Pancreas (tissue), 10 donors: ENCODE measurements around the gene PRDM16. TPM values are rescaled to one million over a fixed set of nuclear protein-coding genes. Genes with fewer than 3 reads are reported as not detected.

Experiments used
- ATAC-seq, 4 donors: fragments of 200-7000 bp; cut with Tn5 transposase; one replicate each; pipeline versions ENCODE4 v1.8.0 to v1.9.1; 2020; ENCODE audit warnings: mild to moderate bottlenecking in 4 of 4, moderate library complexity in 4 of 4
- DNase-seq, 6 donors: peaks; one replicate each; pipeline ENCODE4 v3.0.0-alpha.2; 2020
- FAIRE-seq: peaks from 2 replicates; lab custom pipeline; 2012; peaks lifted over from hg19 to GRCh38; lab: Jason Lieb, UNC
- H3K27ac ChIP-seq, 4 donors: fragments of 200-600 bp; sonication (generic); 1 replicate in 3 of 4; 2 replicates in 1 of 4; pipeline versions ENCODE4 v1.5.0 to v1.8.0; 2020
- H3K27me3 ChIP-seq, 4 donors: fragments of 200-600 bp; one replicate each; pipeline ENCODE4 v1.8.0; 2021
- H3K36me3 ChIP-seq, 3 donors: fragments of 200-600 bp; sonication (generic) in 1 of 3; one replicate each; pipeline versions ENCODE4 v1.5.0 to v1.8.0; 2020 to 2021
- H3K4me1 ChIP-seq, 3 donors: fragments of 200-600 bp; one replicate each; pipeline ENCODE4 v1.8.0; 2021
- H3K4me3 ChIP-seq, 4 donors: fragments of 200-600 bp; sonication (generic) in 2 of 4; one replicate each; pipeline versions ENCODE4 v1.5.0 to v1.8.0; 2020 to 2021
- H3K9me3 ChIP-seq, 4 donors: fragments of 200-600 bp; one replicate each; pipeline ENCODE4 v1.8.0; 2021
- WGBS, 2 donors: extraction: QIAGEN DNeasy Blood & Tissue Kit; methylation state at CpG; one replicate each; pipeline ENCODE4 v1.1.7; 2013; 5-methylcytosine and 5-hydroxymethylcytosine counted together
- intact Hi-C, 3 donors: fragments of 100-400 bp; cut with DNase I; formaldehyde crosslinking; loops; one replicate each; pipeline versions ENCODE4 v1.11.1 to v1.14.2; 2022
- polyA plus RNA-seq, 2 donors: library from polyadenylated mRNA; stranded (reverse); fragments of 200-250 nt; gene quantifications; one replicate each; pipeline ENCODE4 v1.2.3, GENCODE V29; 2013
- total RNA-seq, 6 donors: library from RNA; stranded (reverse); fragmentation: NEBNext Ultra II Directional in 4 of 6; extraction: Animal tissue kit (Norgen Biotek cat#: 25700) in 4 of 6; gene quantifications; one replicate each; pipeline versions ENCODE4 v1.2.1 to v1.2.4, GENCODE V29; 2021 to 2023
- TF ChIP-seq, protein P1 (sequence below), 4 donors: fragments of 200-600 bp; sonication (generic) in 3 of 4; IDR thresholded peaks; one replicate each; pipeline versions ENCODE4 v1.5.0 to v1.8.0; 2021; ENCODE audit warnings: antibody characterized with exemption in 4 of 4
- donor health status: healthy with polysubstance abuse.
- donor health status: DM: no; HTN: no; CAD: no; lungs with moderate emphysema.
- donor health status: DM: no; HTN: no; CAD: no.
- donor health status: control.
- donor health status: control.
- donor health status: Bipolar disorder and iron deficiency.
- donor health status: DM: yes; HTN: yes; CAD: no.
- donor health status: DM: no; HTN: no; CAD: no.
- donor health status: DM: no; HTN: no; CAD: no.
- donor health status: DM: yes; HTN: yes; CAD: no.

The PRDM16 gene
- total and polyA plus RNA-seq, 8 donors = 6.6 to 19.2 (median 14.9) TPM

DNA sequence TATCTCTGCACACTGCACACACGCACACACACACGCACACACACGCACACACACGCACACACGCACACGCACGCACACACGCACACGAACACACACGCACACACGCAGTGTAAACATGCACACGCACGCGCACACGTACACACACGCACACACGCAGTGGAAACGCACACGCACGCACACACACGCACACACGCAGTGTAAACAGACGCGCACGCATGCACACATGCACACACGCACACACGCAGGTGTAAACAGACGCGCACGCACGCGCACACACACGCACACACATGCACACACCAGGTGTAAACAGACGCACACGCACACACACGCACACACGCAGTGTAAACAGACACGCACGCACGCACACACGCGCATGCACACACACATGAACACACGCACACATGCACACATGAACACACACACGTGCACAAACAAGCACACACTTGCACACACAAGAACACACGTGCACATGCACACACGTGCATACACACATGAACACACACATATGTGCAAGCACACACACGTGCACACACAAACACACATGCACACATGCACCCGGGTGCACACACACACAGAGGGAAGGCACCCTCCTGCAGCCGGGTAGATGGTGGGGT is 45.2 kb downstream of the PRDM16 start:
- Histone ChIP-seq H3K4me3 (no peak overlapping the region), H3K27me3 (no peaks in the 10 kb centered on the region), H3K27ac (no peak overlapping the region), H3K36me3 (no peaks in the 10 kb centered on the region), H3K9me3 (no peaks in the 10 kb centered on the region), H3K4me1 (peaks cover 0 to 10% (median 4%) of the 10 kb centered on the region in 3 donors)
- no peak for DNase-seq
- ATAC-seq = no peak
- intact Hi-C loops = no loop called here
- TF ChIP-seq, protein P1, sequence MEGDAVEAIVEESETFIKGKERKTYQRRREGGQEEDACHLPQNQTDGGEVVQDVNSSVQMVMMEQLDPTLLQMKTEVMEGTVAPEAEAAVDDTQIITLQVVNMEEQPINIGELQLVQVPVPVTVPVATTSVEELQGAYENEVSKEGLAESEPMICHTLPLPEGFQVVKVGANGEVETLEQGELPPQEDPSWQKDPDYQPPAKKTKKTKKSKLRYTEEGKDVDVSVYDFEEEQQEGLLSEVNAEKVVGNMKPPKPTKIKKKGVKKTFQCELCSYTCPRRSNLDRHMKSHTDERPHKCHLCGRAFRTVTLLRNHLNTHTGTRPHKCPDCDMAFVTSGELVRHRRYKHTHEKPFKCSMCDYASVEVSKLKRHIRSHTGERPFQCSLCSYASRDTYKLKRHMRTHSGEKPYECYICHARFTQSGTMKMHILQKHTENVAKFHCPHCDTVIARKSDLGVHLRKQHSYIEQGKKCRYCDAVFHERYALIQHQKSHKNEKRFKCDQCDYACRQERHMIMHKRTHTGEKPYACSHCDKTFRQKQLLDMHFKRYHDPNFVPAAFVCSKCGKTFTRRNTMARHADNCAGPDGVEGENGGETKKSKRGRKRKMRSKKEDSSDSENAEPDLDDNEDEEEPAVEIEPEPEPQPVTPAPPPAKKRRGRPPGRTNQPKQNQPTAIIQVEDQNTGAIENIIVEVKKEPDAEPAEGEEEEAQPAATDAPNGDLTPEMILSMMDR (IDR thresholded peaks at IDR 0.05) = no peak
- WGBS, 2 donors = 79 to 87% methylated on average over 48 to 49 of the region's 49 CpGs
- no peak for FAIRE-seq

DNA sequence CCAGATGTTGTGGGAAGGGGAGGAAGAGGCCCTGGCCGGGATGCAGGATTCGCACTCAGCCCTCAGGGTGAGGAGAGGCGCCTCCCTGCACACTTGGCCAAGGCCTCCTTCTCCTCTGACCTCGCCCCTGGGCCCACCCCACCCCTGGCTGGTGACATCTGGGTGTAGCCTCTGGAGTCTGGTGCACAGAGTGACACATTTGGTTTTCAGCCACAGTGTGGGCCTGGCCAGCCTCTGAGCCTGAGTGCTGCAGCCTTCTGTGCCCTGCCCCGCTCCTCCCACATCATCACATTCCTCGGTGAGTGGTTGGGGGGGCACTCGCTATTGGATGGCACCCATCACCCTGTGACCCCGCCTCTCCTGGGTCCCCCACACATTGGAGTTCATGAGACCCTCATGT is 45.8 kb downstream of the PRDM16 start:
- TF ChIP-seq, protein P1 (IDR thresholded peaks at IDR 0.05) = no peak
- Histone ChIP-seq H3K9me3 (no peaks in the 10 kb centered on the region), H3K36me3 (no peaks in the 10 kb centered on the region), H3K27ac (peak overlapping the region in 3 of 4 donors; percentile 6 to 43 (median 32)), H3K27me3 (no peaks in the 10 kb centered on the region), H3K4me3 (no peak overlapping the region), H3K4me1 (peaks cover 0 to 10% (median 4%) of the 10 kb centered on the region in 3 donors)
- ATAC-seq (peak; percentile 46 to 75 (median 60)), FAIRE-seq (no peak), DNase-seq (peak in 2 of 6 donors; percentile 58 to 64)
- intact Hi-C loops = no loop called here
- 61 to 66% methylated on average over 8 of the region's 8 CpGs for WGBS, 2 donors

DNA sequence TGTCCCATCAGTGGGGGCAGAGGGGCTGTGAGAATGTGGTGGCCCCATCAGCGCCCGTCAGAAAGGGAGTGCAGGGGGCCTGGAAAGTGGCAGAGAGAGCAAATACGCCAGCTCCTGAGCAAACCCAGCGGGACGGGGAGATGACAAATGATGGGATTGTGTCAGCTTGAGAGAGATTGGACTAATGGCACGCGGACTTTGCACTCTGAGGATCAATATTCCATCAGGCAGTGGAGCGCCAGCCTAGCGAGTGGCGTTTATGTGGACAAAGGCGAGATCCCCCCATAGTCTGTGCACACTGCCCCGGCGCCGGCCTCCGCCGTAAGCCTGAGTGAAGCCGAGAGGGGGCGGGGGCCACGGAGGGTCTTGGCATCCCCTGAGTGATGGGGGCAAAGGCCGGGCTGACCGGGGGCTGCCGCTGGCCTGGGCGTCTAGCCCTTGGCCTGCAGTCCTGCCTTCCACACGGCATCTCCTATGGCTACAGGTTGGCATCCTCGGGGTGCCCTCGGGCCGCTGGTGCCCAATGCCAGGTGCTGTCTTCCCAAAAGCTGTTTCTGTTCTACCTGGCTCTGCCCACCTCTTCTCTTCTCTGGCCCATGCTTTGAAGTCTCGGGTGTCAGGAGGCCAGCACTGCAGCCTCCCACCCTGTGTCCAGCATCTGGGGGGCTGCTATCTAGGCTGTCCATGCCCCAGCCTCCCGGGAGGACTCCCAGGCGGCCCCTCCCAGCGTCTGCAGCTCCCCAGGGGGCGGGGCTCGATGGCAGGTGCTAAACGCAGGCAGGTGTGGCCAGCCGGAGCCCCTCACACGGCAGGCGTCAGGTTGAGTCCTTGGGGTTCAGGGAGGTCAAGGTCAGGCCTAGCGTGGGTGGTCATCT is 46.5 kb downstream of the PRDM16 start:
- WGBS, 2 donors = 32 to 55% methylated on average over 35 to 38 of the region's 38 CpGs
- Histone ChIP-seq H3K27me3 (no peaks in the 10 kb centered on the region), H3K4me1 (peaks cover 0 to 10% (median 4%) of the 10 kb centered on the region in 3 donors), H3K27ac (peak overlapping the region; percentile 6 to 43 (median 27)), H3K36me3 (no peaks in the 10 kb centered on the region), H3K9me3 (no peaks in the 10 kb centered on the region), H3K4me3 (no peak overlapping the region)
- intact Hi-C loops = no loop called here
- DNase-seq (peak in 2 of 6 donors; percentile 41 to 66), ATAC-seq (peak; percentile 26 to 77 (median 61)), FAIRE-seq (no peak)
- TF ChIP-seq, protein P1 (IDR thresholded peaks at IDR 0.05) = no peak

DNA sequence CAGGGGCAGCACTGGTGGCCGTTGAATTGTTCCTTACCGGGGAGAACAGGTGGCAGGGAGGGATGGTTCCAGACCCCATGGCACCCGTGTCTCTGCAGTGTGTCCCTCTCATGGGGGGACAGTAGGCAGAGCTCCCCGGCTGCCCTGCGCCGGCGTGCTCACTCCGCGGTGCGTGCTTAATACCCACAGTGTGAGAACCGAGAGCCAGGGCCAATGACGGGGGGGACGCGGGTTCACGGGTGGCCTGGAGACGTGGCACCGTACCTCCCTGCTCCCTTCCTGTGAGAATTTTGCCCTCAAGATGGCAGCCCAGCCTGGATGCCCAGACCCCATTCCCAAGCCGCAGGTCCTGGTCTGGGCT is 47.1 kb downstream of the PRDM16 start:
- TF ChIP-seq, protein P1 (IDR thresholded peaks at IDR 0.05) = no peak
- no peak for FAIRE-seq
- Histone ChIP-seq H3K9me3 (no peaks in the 10 kb centered on the region), H3K27me3 (no peaks in the 10 kb centered on the region), H3K27ac (peak overlapping the region in 2 of 4 donors; percentile 32 to 43), H3K4me3 (no peak overlapping the region), H3K36me3 (no peaks in the 10 kb centered on the region), H3K4me1 (peaks cover 0 to 10% (median 4%) of the 10 kb centered on the region in 3 donors)
- no peak for DNase-seq
- 82 to 85% methylated on average over 18 of the region's 18 CpGs for WGBS, 2 donors
- intact Hi-C loops = no loop called here
- ATAC-seq = no peak
